Naive thymus-derived CD4-positive, alpha-beta T cell (primary cell): Measurements from ENCODE around the gene OR10A3. TPM values are rescaled to one million over a fixed set of nuclear protein-coding genes. Genes with fewer than 3 reads are reported as not detected.

Experiments used
- ATAC-seq: fragments of 150-1000 bp; cut with Tn5 transposase; 2 replicates; pipeline ENCODE4 v1.10.0; 2021; ENCODE audit warnings: mild to moderate bottlenecking, moderate library complexity
- CTCF ChIA-PET: fragments of 350-600 bp; sonication (Branson Sonifier 250); formaldehyde crosslinking; loops from one replicate; lab custom pipeline; 2021; ENCODE audit warnings: antibody characterized with exemption; lab: Charles Lee
- POLR2A ChIA-PET: fragments of 350-600 bp; sonication (Branson Sonifier 250); formaldehyde crosslinking; loops from one replicate; lab custom pipeline; 2021; ENCODE audit warnings: antibody characterized with exemption, inconsistent platforms; lab: Charles Lee
- DNase-seq, 9 donors: peaks; one replicate each; pipeline versions ENCODE4 v3.0.0 to v3.0.0-alpha.2; 2020 to 2022; ENCODE audit warnings: mixed read lengths in 1 of 9
- H3K27ac ChIP-seq: one replicate; pipeline ENCODE4 v1.7.0; 2013; ENCODE audit warnings: mild to moderate bottlenecking, low read depth, low read length, moderate library complexity
- H3K27me3 ChIP-seq, 2 donors: one replicate each; pipeline ENCODE4 v1.7.0; 2013; ENCODE audit warnings: low read length in 2 of 2, mild to moderate bottlenecking in 2 of 2, moderate library complexity in 2 of 2; ENCODE audit not compliant: control insufficient read depth in 2 of 2, insufficient read depth in 2 of 2
- H3K36me3 ChIP-seq, 3 experiments: 1 replicate in 2 of 3; 2 replicates in 1 of 3; pipeline ENCODE4 v1.7.0; 2013; ENCODE audit warnings: low read length in 3 of 3, mild to moderate bottlenecking in 3 of 3, moderate library complexity in 1 of 3; ENCODE audit not compliant: insufficient read depth in 3 of 3, control insufficient read depth in 2 of 3
- H3K4me1 ChIP-seq, 2 donors: one replicate each; pipeline ENCODE4 v1.7.0; 2013; ENCODE audit warnings: low read length in 2 of 2, mild to moderate bottlenecking in 2 of 2, moderate library complexity in 1 of 2; ENCODE audit not compliant: control insufficient read depth in 2 of 2, insufficient read depth in 2 of 2
- H3K4me3 ChIP-seq: 2 replicates; pipeline ENCODE4 v1.7.0; 2013; ENCODE audit warnings: mild to moderate bottlenecking, low read length
- H3K9me3 ChIP-seq, 3 experiments: 1 replicate in 2 of 3; 2 replicates in 1 of 3; pipeline ENCODE4 v1.7.0; 2013; ENCODE audit warnings: low read length in 3 of 3; ENCODE audit not compliant: control insufficient read depth in 2 of 3
- H3K27ac Mint-ChIP-seq, 9 donors: one replicate each; pipeline ENCODE4 v1.8.0; 2020 to 2022; ENCODE audit warnings: mixed read lengths in 9 of 9, mild to moderate bottlenecking in 8 of 9, moderate library complexity in 5 of 9, inconsistent platforms in 2 of 9
- H3K27me3 Mint-ChIP-seq, 5 donors: one replicate each; pipeline ENCODE4 v1.8.0; 2021 to 2022; ENCODE audit warnings: mixed read lengths in 5 of 5, mild to moderate bottlenecking in 1 of 5
- H3K36me3 Mint-ChIP-seq, 5 donors: one replicate each; pipeline ENCODE4 v1.8.0; 2020 to 2022; ENCODE audit warnings: mixed read lengths in 5 of 5, mild to moderate bottlenecking in 3 of 5, inconsistent platforms in 1 of 5
- H3K4me1 Mint-ChIP-seq, 7 donors: one replicate each; pipeline ENCODE4 v1.8.0; 2020 to 2022; ENCODE audit warnings: mixed read lengths in 7 of 7, mild to moderate bottlenecking in 3 of 7, inconsistent platforms in 1 of 7
- H3K4me3 Mint-ChIP-seq, 10 donors: one replicate each; pipeline ENCODE4 v1.8.0; 2020 to 2022; ENCODE audit warnings: mild to moderate bottlenecking in 10 of 10, mixed read lengths in 10 of 10, moderate library complexity in 6 of 10, inconsistent platforms in 2 of 10
- H3K9me3 Mint-ChIP-seq, 11 donors: one replicate each; pipeline ENCODE4 v1.8.0; 2020 to 2022; ENCODE audit warnings: mixed read lengths in 11 of 11, mild to moderate bottlenecking in 4 of 11, inconsistent platforms in 1 of 11, moderate library complexity in 1 of 11
- intact Hi-C, 2 donors: fragments of 100-400 bp; cut with micrococcal nuclease; formaldehyde crosslinking; loops; one replicate each; pipeline ENCODE4 v1.15.1; 2023
- polyA plus RNA-seq, 2 donors: library from polyadenylated mRNA; unstranded; fragments of 300-500 nt; fragmentation: Illumina TruSeq; gene quantifications; one replicate each; pipeline ENCODE4 v1.2.3, GENCODE V29; 2021
- total RNA-seq, 6 experiments: library from RNA in 5 of 6; stranded (reverse) in 5 of 6; gene quantifications; 1 replicate in 5 of 6; 2 replicates in 1 of 6; pipeline ENCODE4 v1.2.3 and lab custom pipeline; 2021 to 2026

Gene OR10A3
- total and polyA plus RNA-seq, 7 experiments from 2014 or later = not detected

- H3K27me3 ChIP-seq = peaks cover 0 to 2% of the 10 kb centered on the region in 2 donors
- Mint-ChIP-seq H3K4me1 (no peaks in the 10 kb centered on the region), H3K9me3 (no peaks in the 10 kb centered on the region), H3K27me3 (peaks cover 0 to 10% (median 5%) of the 10 kb centered on the region in 5 donors), H3K4me3 (no peak overlapping the region), H3K36me3 (no peaks in the 10 kb centered on the region), H3K27ac (no peak overlapping the region)
- ATAC-seq (no peak), DNase-seq (no peak)
- no peaks in the 10 kb centered on the region for H3K36me3 ChIP-seq
- CTCF ChIA-PET = no interaction called here
- no peaks in the 10 kb centered on the region for H3K4me1 ChIP-seq
- H3K9me3 ChIP-seq = no peaks in the 10 kb centered on the region
- H3K4me3 ChIP-seq = no peak overlapping the region
- no peak overlapping the region for H3K27ac ChIP-seq
- POLR2A ChIA-PET = no interaction called here
- intact Hi-C loops = no loop called here
These were observed 23.4 kb downstream of the OR10A3 start for GRCh38 chr11:7918141-7918540.

DNA sequence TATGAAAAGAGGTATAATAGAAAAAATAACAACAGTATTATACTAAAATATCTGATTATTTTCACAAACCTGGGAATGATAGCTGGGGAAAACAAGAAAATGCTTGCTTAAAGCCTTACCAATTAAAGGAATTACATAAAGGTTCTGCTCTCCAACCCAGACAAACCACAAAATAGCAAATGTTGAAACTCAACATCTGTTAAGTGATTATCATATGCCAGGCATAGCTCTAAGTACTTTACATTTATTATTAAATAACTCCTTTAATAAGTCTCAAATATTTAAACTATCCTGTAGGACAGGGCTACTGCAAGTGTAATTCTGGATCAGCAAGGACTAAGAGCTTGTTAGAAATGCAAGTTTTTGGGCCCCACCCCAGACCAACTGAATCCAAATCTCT lies 30.5 kb downstream of the OR10A3 start:
- DNase-seq = no peak
- Histone ChIP-seq H3K36me3 (no peaks in the 10 kb centered on the region), H3K4me3 (no peak overlapping the region), H3K27me3 (peaks cover 0 to 3% of the 10 kb centered on the region in 2 donors), H3K9me3 (no peaks in the 10 kb centered on the region), H3K4me1 (no peaks in the 10 kb centered on the region), H3K27ac (no peak overlapping the region)
- ChIA-PET POLR2A (no interaction called here), CTCF (no interaction called here)
- H3K4me3 Mint-ChIP-seq = no peak overlapping the region
- intact Hi-C loops = no loop called here
- no peak overlapping the region for H3K27ac Mint-ChIP-seq
- peaks cover 17 to 37% (median 19%) of the 10 kb centered on the region in 5 donors for H3K27me3 Mint-ChIP-seq
- no peaks in the 10 kb centered on the region for H3K4me1 Mint-ChIP-seq
- no peak for ATAC-seq
- H3K36me3 Mint-ChIP-seq = no peaks in the 10 kb centered on the region
- no peaks in the 10 kb centered on the region for H3K9me3 Mint-ChIP-seq

- DNase-seq = no peak
- H3K9me3 Mint-ChIP-seq = no peaks in the 10 kb centered on the region
- H3K4me1 Mint-ChIP-seq = no peaks in the 10 kb centered on the region
- peaks cover 17 to 37% (median 24%) of the 10 kb centered on the region in 5 donors for H3K27me3 Mint-ChIP-seq
- H3K4me1 ChIP-seq = no peaks in the 10 kb centered on the region
- H3K4me3 Mint-ChIP-seq = no peak overlapping the region
- H3K36me3 Mint-ChIP-seq = no peaks in the 10 kb centered on the region
- POLR2A ChIA-PET = no interaction called here
- no peak overlapping the region for H3K27ac ChIP-seq
- no peak for ATAC-seq
- H3K27me3 ChIP-seq = peaks cover 0 to 3% of the 10 kb centered on the region in 2 donors
- CTCF ChIA-PET = interaction anchor here (1.1 kb wide), 1 partner anchor 184 kb away, joined by 3 read pairs; no protein-coding TSS in a partner anchor
- H3K9me3 ChIP-seq = no peaks in the 10 kb centered on the region
- intact Hi-C loops = no loop called here
- no peak overlapping the region for H3K4me3 ChIP-seq
- H3K27ac Mint-ChIP-seq = no peak overlapping the region
- H3K36me3 ChIP-seq = no peaks in the 10 kb centered on the region
These were observed 31.2 kb downstream of the OR10A3 start for GRCh38 chr11:7910286-7910788.

GRCh38 chr11:7909585-7910285 lies 31.8 kb downstream of the OR10A3 start:
- intact Hi-C loops = no loop called here
- Histone ChIP-seq H3K27me3 (peaks cover 0 to 3% of the 10 kb centered on the region in 2 donors), H3K9me3 (no peaks in the 10 kb centered on the region), H3K4me3 (no peak overlapping the region), H3K27ac (no peak overlapping the region), H3K36me3 (no peaks in the 10 kb centered on the region), H3K4me1 (no peaks in the 10 kb centered on the region)
- no peak for DNase-seq
- ATAC-seq = no peak
- Mint-ChIP-seq H3K4me3 (no peak overlapping the region), H3K27ac (no peak overlapping the region), H3K4me1 (no peaks in the 10 kb centered on the region), H3K36me3 (no peaks in the 10 kb centered on the region), H3K9me3 (no peaks in the 10 kb centered on the region), H3K27me3 (peaks cover 17 to 38% (median 24%) of the 10 kb centered on the region in 5 donors)
- ChIA-PET CTCF (interaction anchor here (1.1 kb wide), 1 partner anchor 185 kb away, joined by 3 read pairs; no protein-coding TSS in a partner anchor), POLR2A (no interaction called here)

- intact Hi-C loops = no loop called here
- POLR2A ChIA-PET = no interaction called here
- H3K36me3 ChIP-seq = no peaks in the 10 kb centered on the region
- H3K4me1 ChIP-seq = no peaks in the 10 kb centered on the region
- Mint-ChIP-seq H3K36me3 (no peaks in the 10 kb centered on the region), H3K27me3 (peaks cover 23 to 55% (median 25%) of the 10 kb centered on the region in 5 donors), H3K4me1 (no peaks in the 10 kb centered on the region), H3K9me3 (no peaks in the 10 kb centered on the region), H3K4me3 (no peak overlapping the region), H3K27ac (no peak overlapping the region)
- H3K27ac ChIP-seq = no peak overlapping the region
- H3K9me3 ChIP-seq = no peaks in the 10 kb centered on the region
- DNase-seq = no peak
- ATAC-seq = no peak
- H3K4me3 ChIP-seq = no peak overlapping the region
- CTCF ChIA-PET = no interaction called here
- peaks cover 0 to 3% of the 10 kb centered on the region in 2 donors for H3K27me3 ChIP-seq
These were observed 34.4 kb downstream of the OR10A3 start for GRCh38 chr11:7907121-7907520.

GRCh38 chr11:7906481-7906880 lies 35.0 kb downstream of the OR10A3 start:
- peaks cover 22 to 53% (median 24%) of the 10 kb centered on the region in 5 donors for H3K27me3 Mint-ChIP-seq
- no peaks in the 10 kb centered on the region for H3K9me3 Mint-ChIP-seq
- Histone ChIP-seq H3K4me3 (no peak overlapping the region), H3K36me3 (no peaks in the 10 kb centered on the region), H3K27me3 (peaks cover 0 to 3% of the 10 kb centered on the region in 2 donors), H3K9me3 (no peaks in the 10 kb centered on the region), H3K4me1 (no peaks in the 10 kb centered on the region), H3K27ac (no peak overlapping the region)
- H3K4me3 Mint-ChIP-seq = no peak overlapping the region
- POLR2A ChIA-PET = no interaction called here
- H3K36me3 Mint-ChIP-seq = no peaks in the 10 kb centered on the region
- DNase-seq = no peak
- ATAC-seq = no peak
- H3K27ac Mint-ChIP-seq = no peak overlapping the region
- no peaks in the 10 kb centered on the region for H3K4me1 Mint-ChIP-seq
- CTCF ChIA-PET = no interaction called here
- intact Hi-C loops = no loop called here

DNA sequence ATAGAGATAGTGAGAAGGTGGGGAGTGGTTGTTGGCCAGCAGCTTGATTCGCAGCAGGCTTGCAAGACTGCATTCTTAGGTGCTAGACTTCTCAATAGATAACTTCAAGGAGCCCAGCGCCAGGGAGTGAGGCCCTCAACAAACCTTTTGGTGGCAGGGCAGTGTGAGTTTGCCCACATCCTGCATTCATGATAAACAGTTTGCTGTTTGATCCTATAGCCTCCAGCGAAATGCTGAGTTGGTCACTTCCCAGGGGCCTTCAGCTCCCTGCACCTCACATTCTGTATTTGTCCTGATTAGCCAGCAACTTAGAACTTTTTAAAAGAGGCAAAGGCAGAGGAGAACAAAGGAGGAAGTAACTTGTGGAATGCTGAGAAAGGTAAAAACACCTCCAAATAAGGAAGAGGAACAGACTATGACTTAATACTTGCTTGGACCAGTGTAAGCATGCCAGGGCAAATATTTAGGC lies 35.5 kb downstream of the OR10A3 start:
- H3K4me1 Mint-ChIP-seq = no peaks in the 10 kb centered on the region
- DNase-seq (no peak), ATAC-seq (no peak)
- Histone ChIP-seq H3K9me3 (no peaks in the 10 kb centered on the region), H3K27ac (no peak overlapping the region), H3K4me1 (no peaks in the 10 kb centered on the region), H3K4me3 (no peak overlapping the region), H3K36me3 (no peaks in the 10 kb centered on the region), H3K27me3 (peaks cover 0 to 3% of the 10 kb centered on the region in 2 donors)
- no peak overlapping the region for H3K27ac Mint-ChIP-seq
- intact Hi-C loops = no loop called here
- no peak overlapping the region for H3K4me3 Mint-ChIP-seq
- no peaks in the 10 kb centered on the region for H3K36me3 Mint-ChIP-seq
- ChIA-PET POLR2A (no interaction called here), CTCF (no interaction called here)
- H3K9me3 Mint-ChIP-seq = no peaks in the 10 kb centered on the region
- peaks cover 24 to 50% (median 26%) of the 10 kb centered on the region in 5 donors for H3K27me3 Mint-ChIP-seq
